NOMO-1 treated with DMSO at 0.1 percent for 48 hours (cell line): Measurements from ENCODE around the gene MLANA.

Experiments
- DNase-seq: peaks from one replicate; lab custom pipeline; 2025; ENCODE audit not compliant: unreplicated experiment; lab: John Stamatoyannopoulos, UW

MLANA gene

GRCh38 chr9:5890641-5891040 is at the start of gene MLANA:
TSS of gene MLANA (plus strand) at chr9:5890889. CDS start at chr9:5892475, 1,586 bp downstream.
- DNase-seq, result no peak

GRCh38 chr9:5841771-5842573 is 48.7 kb upstream of the MLANA start:
- no peak for DNase-seq

DNA sequence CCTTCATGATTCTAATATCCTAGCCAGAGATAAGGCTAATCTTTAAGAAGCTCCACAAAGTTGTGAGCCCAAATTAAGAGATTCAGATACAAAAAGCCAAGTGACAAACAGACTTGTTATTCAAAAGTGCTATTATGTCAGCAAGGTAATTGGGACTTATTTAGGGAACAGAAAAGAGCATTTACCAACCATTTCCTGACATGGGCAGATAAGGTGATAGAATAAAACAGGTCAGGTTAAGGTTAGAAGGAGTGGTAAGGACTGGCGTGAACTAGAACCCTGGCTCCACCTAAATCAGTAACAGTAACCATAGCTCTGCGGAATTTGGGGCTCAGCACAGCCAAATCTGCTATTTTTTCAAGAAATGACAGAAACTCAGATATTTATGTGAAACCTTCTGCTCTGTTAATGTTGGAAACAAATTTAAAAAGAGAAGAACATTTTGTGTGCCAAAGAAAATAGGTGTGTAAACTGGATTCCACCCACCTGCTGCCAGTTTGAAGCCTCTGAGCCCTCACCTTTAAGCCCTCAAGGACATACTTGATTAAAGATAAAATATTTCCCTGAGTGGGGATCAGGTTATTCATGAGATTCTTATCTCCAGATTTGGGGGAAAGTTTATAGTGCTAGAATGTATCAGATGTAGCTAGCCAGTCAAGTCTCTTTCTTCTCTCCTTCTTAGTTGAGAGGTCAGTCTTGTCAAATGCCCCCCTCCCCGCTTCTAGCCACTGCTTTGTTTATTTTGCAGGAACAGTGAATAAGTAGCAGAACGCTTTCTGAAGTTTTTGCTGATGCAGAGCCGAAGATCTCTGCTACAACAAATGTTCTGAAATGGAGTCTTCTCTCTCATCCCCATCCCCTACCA is 47.5 kb upstream of the MLANA start:
- DNase-seq, result no peak

DNA sequence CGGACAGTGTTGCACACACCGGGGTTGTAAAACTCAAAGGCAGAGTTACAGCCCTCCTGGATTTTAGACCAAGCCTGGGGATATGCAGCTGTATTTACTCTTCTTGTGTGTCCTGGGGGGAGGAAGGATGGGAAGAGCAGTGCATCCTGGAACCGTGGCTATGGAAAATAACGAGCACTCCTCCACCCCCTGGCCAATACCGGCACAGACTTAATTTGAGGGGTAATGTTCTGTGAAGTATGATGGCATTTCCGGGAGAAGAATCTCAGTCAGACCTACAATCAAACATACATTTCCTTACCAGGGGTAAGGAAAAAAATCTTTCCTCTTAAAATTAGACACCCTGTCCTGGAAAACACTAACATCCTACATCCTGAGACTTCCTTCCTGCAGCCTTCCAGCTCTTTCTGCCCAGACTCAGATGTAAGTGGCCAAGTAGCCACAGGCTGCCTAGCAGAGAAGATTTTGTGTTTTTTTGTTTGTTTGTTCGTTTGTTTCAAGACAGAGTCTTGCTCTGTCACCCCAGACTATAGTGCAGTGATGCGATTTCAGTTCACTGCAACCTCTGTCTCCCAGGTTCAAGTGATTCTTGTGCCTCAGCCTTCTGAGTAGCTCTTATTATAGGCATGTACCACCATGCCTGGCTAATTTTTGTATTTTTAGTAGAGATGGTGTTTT is 46.8 kb upstream of the MLANA start:
- no peak for DNase-seq

DNA sequence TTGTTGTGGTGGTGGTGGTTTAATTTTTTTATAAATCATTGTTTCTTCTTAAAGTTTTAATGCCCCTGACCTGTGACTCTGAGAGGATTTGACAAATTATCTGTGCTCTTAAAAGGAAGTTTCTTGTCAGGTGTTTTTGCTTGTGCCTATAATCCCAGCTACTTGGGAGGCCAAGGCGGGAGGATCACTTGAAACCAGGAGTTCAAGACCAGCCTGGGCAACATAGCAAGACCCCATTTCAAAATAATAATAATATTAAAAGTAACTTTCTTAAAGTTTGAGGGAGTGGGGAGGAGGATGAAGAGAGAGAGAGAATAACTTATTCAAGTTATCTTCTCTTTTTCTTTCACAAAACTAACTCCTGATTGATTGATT is 45.5 kb upstream of the MLANA start:
- no peak for DNase-seq

- DNase-seq, result no peak
Measured at GRCh38 chr9:5846096-5846495, 44.6 kb upstream of the MLANA start.

DNA sequence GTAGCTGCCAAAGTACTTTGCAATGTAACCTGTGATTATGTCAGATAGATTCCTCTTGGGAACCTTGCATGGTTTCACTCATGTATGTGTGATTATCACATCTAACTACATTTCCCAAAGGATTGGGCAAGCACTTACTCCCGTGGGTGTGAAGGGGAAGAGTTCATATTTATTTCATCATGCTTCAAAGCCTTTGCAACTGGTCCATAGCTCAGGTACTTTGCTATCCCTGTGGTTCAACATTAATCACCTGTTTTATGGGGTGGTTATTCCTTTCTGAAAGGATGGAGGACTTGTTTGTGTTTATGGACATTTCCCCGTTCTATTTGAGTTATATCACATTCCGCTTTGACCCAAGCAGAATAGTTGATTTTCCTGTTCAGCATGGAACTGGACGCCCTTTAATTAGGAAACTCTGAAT is 44.2 kb upstream of the MLANA start:
- no peak for DNase-seq

- no peak for DNase-seq
Measured at GRCh38 chr9:5848372-5848882, 42.3 kb upstream of the MLANA start.

DNA sequence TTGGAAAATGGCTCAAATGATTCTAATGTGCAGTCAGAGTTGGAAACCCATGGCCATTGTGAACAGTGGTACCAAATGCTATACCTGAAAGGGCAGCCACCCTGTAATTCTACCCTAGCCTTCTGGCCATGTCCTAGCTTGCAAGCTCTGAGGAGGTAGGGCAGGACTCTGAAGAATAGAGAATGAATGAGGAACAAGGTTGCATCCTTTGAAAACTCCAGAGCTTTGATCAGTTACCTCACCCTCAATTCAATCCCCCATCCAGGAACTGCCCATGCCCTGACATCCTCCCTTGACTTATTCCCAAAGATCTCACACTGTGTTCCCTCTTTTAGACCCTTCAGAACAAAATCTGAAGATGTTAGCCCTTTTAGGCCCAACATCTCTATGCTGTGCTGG is 40.0 kb upstream of the MLANA start:
- no peak for DNase-seq

GRCh38 chr9:5851445-5851844 is 39.2 kb upstream of the MLANA start:
- peak; percentile 93 for DNase-seq

DNA sequence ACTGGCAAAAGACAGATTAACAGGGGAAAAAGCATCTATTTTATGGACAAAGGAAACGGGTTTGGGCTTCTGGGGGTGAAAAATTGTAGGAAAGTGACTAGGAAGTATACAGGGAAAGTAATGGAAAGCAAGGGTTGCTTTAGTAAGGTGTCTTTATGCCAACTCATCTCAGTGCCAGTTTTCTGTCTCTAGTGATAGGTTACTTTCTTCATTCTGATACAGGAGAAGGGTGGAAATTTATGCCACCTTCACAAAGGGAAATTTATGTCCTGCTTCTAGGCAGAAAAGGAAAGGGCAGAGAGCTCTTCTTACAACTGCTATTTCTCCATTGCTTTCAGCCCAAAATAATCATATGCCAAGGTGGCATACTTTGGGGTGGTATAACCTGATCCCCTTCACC is 37.7 kb upstream of the MLANA start:
- DNase-seq, result no peak

DNA sequence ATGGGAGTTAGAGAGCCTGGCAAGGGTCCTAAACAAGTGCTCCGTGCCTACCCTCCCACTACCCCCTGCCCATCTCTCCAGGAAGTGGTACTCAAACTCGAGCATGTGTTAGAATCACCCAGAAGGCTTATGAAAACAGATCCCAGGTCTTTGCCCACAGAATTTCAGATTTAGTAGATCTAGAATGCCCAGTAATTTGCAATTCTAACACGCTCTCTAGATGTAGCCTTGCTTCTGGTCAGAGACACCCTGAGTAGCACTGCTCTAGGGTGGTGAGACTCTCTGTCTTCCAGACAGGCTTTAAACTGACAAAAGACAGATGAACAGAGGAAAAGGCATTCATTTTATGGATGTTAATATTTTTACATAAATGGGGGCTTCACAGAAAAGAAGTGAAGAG is 37.1 kb upstream of the MLANA start:
- DNase-seq, result no peak

DNA sequence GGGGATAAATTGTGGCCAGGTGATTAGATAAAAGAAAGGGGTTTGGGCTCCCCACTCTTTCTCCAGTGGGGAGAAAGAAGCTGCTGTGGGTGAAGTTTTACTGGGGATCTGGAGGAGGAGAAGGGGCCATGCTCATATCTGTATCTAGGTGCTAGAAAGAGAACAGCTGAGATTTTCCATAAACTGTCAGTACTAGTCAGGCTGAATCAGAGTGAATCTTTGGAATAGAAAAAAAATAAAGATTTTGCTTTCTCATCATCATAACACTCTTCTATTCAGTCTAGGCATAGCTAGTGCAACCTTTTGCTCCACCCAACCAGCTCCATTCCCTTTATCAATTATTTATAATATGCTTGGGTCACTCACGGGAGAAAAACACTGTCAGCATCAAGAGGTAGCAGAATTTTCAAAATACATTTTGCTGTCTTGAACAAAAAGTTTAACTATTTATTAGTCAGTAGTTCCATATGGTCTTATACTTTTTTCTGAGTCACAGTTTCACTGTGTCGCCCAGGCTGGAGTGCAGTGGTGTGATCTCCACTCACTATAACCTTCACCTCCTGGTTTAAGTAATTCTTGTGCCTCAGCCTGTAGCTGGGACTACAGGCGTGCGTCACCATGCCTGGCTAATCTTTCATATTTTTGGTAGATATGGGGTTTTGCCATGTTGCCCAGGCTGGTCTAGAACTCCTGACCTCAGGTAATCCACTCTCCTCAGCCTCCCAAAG is 36.5 kb upstream of the MLANA start:
- DNase-seq, result no peak

GRCh38 chr9:5857928-5858327 is 32.8 kb upstream of the MLANA start:
- peak; percentile 69 for DNase-seq

- no peak for DNase-seq
Measured at GRCh38 chr9:5858833-5859232, 31.9 kb upstream of the MLANA start.

- DNase-seq, result no peak
Measured at GRCh38 chr9:5863092-5863746, 27.5 kb upstream of the MLANA start.

DNA sequence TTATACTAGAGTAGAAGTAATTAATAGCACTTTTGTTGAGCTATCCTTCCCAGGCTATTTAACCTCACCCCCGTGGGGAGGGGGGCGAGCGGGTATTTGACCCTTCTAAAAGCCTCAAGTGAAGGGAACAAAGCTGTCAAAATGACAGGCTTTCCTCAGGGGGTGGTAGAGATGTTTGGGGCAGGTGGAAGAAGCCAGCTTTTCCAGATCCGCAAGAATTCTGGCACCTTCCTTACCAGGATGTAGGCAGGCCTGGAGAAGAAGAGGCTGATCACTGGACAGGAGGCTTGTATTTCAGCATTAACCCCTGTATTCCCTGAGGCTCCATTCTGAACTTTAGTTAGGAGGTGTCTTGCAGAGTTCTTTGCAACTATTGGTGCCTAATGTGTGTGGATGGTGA is 26.2 kb upstream of the MLANA start:
- DNase-seq, result no peak

DNA sequence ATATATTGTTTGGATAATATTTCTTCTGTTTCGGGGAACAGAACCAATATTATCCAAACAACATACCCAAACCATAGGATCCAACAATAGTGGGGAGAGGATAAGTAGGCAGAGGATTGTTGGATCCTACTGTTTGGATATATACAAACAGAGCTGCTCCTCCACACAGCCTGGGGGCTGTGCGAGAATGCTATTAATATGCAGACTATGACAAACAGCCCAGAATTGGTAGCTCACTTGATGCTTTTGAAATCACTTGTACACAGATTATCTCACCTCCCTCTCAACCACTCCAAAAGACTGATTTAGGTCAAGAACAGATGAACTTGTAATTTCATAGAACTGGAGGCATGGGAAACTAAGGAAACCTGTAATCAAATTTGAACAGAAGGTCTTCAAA is 24.4 kb upstream of the MLANA start:
- no peak for DNase-seq

- no peak for DNase-seq
Measured at GRCh38 chr9:5866685-5867084, 24.0 kb upstream of the MLANA start.

GRCh38 chr9:5868235-5868634 is 22.5 kb upstream of the MLANA start:
- DNase-seq, result no peak
